Measurements from ENCODE around the gene PID1.

DNA sequence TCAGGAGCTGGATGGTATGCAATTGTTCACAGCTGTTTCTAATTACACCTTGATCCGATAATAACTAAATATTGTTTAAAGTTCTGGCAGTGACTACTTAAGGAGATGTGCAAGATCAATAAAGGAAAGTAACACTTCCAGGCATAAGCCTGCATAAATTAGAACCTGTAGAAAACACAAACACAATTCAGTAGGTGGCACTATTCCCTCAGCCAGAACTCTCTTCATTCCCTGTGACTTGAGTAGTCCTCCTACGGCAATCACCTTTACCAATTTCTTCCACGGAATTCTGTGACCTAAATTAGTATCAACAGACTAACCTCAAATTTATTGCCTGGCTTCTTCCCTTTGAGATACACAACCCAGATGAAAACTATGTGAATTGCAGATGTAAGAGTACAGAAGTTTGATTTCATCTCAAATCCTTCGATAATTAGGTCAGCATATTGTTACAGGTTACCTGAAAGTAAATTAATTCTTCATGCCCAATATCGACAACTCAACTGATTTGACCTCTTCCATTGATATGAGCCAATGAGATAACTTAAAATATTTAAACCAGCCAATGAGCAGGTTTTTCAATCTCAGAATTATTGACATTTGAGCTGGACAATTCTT lies 137.8 kb downstream of the PID1 start:
- TF ChIP-seq CTCF (IDR thresholded peaks at IDR 0.05) (peak; percentile 27 to 72 (median 60)), POLR2A (IDR thresholded peaks at IDR 0.05) (no peak)
